HepG2 (cell line): ENCODE data around the gene GPRC5D. TPM values are rescaled to one million over a fixed set of nuclear protein-coding genes. Genes with fewer than 3 reads are reported as not detected.

Experiments used
- ETV5 ChIP-seq: IDR thresholded peaks from 2 replicates; pipeline ENCODE4 v1.6.1; 2018; ENCODE audit warnings: missing biosample characterization, missing genetic modification reagents, inconsistent platforms, borderline replicate concordance
- KLF11 ChIP-seq: IDR thresholded peaks from 2 replicates; pipeline ENCODE4 v1.6.1; 2016; ENCODE audit warnings: missing compliant biosample characterization
- MNT ChIP-seq: fragments of 450-650 bp; IDR thresholded peaks from 2 replicates; pipeline ENCODE4 v1.6.1; 2016
- ZNF180 ChIP-seq: sonication (generic); formaldehyde crosslinking; IDR thresholded peaks from 2 replicates; pipeline ENCODE4 v1.4.0; 2020; ENCODE audit warnings: low read depth, missing genetic modification reagents, borderline replicate concordance
- ZNF337 ChIP-seq: sonication (generic); formaldehyde crosslinking; IDR thresholded peaks from 2 replicates; pipeline ENCODE4 v1.5.1; 2020; ENCODE audit warnings: missing genetic modification reagents, low read depth, mild to moderate bottlenecking, borderline replicate concordance
- ZNF747 ChIP-seq: sonication (generic); formaldehyde crosslinking; IDR thresholded peaks from 2 replicates; pipeline ENCODE4 v1.8.1; 2023; ENCODE audit warnings: missing genetic modification reagents, mild to moderate bottlenecking, borderline replicate concordance
- polyA plus RNA-seq, 8 experiments: library from polyadenylated mRNA; depleted of rRNA in 3 of 8; stranded (reverse) in 7 of 8; unstranded in 1 of 8; fragments of >200 nt; fragmentation: Illumina TruSeq in 4 of 8; extraction: Trizol in 4 of 8; gene quantifications; 2 replicates each; pipeline versions ENCODE4 v1.2.1 to v1.2.3, GENCODE V29; 2011 to 2016; ENCODE audit warnings: low read depth in 4 of 8, missing spikeins in 1 of 8, mixed read lengths in 1 of 8; ENCODE audit not compliant: insufficient read depth in 1 of 8
- total RNA-seq, 5 experiments: library from RNA; depleted of rRNA; stranded (reverse); fragments of >200 nt; fragmentation: Illumina TruSeq; extraction: Trizol; gene quantifications; 2 replicates each; pipeline ENCODE4 v1.2.3, GENCODE V29; 2016; ENCODE audit warnings: low read depth in 1 of 5
- TF ChIP-seq, protein P1 (sequence below): sonication (generic); formaldehyde crosslinking; IDR thresholded peaks from 2 replicates; pipeline ENCODE4 v1.4.0; 2020; ENCODE audit warnings: mild to moderate bottlenecking, missing genetic modification reagents, borderline replicate concordance
- TF ChIP-seq, protein P2 (sequence below): sonication (generic); formaldehyde crosslinking; IDR thresholded peaks from 2 replicates; pipeline ENCODE4 v1.4.0; 2020; ENCODE audit warnings: missing genetic modification reagents
- TF ChIP-seq, protein P3 (sequence below): sonication (generic); formaldehyde crosslinking; IDR thresholded peaks from 2 replicates; pipeline ENCODE4 v1.5.1; 2020; ENCODE audit warnings: mild to moderate bottlenecking, missing genetic modification reagents

The GPRC5D gene
- total and polyA plus RNA-seq, 2 of the 13 experiments (the other 11 are each of a cell fraction or from before 2014, with no cell fraction given): not detected

DNA sequence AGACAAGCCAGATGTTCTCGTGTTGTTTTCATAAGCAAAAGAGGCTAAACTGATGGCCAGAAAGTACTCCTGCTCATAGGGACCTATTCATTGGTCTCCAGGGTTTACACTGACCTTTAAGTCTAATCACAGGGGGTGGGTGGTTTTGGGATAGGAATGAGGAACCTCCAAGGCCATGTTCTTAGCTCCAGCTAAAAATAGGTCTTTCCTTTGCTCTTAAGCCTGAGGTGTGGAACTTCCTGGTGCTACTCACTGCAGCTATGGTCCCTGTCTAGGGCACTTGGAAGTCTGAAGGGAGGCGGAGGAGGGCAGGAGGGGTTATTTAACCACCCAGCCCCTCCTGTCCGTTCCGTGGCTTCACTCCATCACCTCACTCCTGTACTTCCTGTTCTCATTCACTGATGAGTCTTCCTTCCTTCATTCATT lies 42.0 kb downstream of the GPRC5D start (continued):
- TF ChIP-seq, protein P1, sequence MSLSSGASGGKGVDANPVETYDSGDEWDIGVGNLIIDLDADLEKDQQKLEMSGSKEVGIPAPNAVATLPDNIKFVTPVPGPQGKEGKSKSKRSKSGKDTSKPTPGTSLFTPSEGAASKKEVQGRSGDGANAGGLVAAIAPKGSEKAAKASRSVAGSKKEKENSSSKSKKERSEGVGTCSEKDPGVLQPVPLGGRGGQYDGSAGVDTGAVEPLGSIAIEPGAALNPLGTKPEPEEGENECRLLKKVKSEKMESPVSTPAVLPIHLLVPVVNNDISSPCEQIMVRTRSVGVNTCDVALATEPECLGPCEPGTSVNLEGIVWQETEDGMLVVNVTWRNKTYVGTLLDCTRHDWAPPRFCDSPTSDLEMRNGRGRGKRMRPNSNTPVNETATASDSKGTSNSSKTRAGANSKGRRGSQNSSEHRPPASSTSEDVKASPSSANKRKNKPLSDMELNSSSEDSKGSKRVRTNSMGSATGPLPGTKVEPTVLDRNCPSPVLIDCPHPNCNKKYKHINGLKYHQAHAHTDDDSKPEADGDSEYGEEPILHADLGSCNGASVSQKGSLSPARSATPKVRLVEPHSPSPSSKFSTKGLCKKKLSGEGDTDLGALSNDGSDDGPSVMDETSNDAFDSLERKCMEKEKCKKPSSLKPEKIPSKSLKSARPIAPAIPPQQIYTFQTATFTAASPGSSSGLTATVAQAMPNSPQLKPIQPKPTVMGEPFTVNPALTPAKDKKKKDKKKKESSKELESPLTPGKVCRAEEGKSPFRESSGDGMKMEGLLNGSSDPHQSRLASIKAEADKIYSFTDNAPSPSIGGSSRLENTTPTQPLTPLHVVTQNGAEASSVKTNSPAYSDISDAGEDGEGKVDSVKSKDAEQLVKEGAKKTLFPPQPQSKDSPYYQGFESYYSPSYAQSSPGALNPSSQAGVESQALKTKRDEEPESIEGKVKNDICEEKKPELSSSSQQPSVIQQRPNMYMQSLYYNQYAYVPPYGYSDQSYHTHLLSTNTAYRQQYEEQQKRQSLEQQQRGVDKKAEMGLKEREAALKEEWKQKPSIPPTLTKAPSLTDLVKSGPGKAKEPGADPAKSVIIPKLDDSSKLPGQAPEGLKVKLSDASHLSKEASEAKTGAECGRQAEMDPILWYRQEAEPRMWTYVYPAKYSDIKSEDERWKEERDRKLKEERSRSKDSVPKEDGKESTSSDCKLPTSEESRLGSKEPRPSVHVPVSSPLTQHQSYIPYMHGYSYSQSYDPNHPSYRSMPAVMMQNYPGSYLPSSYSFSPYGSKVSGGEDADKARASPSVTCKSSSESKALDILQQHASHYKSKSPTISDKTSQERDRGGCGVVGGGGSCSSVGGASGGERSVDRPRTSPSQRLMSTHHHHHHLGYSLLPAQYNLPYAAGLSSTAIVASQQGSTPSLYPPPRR (CRISPR knock-in tag): no peak
- TF ChIP-seq KLF11 (CRISPR knock-in tag) (no peak), ZNF180 (no peak), ZNF337 (CRISPR knock-in tag) (no peak), MNT (no peak), ZNF747 (CRISPR knock-in tag) (no peak), ETV5 (no peak)
- TF ChIP-seq, protein P2, sequence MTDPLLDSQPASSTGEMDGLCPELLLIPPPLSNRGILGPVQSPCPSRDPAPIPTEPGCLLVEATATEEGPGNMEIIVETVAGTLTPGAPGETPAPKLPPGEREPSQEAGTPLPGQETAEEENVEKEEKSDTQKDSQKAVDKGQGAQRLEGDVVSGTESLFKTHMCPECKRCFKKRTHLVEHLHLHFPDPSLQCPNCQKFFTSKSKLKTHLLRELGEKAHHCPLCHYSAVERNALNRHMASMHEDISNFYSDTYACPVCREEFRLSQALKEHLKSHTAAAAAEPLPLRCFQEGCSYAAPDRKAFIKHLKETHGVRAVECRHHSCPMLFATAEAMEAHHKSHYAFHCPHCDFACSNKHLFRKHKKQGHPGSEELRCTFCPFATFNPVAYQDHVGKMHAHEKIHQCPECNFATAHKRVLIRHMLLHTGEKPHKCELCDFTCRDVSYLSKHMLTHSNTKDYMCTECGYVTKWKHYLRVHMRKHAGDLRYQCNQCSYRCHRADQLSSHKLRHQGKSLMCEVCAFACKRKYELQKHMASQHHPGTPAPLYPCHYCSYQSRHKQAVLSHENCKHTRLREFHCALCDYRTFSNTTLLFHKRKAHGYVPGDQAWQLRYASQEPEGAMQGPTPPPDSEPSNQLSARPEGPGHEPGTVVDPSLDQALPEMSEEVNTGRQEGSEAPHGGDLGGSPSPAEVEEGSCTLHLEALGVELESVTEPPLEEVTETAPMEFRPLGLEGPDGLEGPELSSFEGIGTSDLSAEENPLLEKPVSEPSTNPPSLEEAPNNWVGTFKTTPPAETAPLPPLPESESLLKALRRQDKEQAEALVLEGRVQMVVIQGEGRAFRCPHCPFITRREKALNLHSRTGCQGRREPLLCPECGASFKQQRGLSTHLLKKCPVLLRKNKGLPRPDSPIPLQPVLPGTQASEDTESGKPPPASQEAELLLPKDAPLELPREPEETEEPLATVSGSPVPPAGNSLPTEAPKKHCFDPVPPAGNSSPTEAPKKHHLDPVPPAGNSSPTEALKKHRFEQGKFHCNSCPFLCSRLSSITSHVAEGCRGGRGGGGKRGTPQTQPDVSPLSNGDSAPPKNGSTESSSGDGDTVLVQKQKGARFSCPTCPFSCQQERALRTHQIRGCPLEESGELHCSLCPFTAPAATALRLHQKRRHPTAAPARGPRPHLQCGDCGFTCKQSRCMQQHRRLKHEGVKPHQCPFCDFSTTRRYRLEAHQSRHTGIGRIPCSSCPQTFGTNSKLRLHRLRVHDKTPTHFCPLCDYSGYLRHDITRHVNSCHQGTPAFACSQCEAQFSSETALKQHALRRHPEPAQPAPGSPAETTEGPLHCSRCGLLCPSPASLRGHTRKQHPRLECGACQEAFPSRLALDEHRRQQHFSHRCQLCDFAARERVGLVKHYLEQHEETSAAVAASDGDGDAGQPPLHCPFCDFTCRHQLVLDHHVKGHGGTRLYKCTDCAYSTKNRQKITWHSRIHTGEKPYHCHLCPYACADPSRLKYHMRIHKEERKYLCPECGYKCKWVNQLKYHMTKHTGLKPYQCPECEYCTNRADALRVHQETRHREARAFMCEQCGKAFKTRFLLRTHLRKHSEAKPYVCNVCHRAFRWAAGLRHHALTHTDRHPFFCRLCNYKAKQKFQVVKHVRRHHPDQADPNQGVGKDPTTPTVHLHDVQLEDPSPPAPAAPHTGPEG: no peak
- TF ChIP-seq, protein P3, sequence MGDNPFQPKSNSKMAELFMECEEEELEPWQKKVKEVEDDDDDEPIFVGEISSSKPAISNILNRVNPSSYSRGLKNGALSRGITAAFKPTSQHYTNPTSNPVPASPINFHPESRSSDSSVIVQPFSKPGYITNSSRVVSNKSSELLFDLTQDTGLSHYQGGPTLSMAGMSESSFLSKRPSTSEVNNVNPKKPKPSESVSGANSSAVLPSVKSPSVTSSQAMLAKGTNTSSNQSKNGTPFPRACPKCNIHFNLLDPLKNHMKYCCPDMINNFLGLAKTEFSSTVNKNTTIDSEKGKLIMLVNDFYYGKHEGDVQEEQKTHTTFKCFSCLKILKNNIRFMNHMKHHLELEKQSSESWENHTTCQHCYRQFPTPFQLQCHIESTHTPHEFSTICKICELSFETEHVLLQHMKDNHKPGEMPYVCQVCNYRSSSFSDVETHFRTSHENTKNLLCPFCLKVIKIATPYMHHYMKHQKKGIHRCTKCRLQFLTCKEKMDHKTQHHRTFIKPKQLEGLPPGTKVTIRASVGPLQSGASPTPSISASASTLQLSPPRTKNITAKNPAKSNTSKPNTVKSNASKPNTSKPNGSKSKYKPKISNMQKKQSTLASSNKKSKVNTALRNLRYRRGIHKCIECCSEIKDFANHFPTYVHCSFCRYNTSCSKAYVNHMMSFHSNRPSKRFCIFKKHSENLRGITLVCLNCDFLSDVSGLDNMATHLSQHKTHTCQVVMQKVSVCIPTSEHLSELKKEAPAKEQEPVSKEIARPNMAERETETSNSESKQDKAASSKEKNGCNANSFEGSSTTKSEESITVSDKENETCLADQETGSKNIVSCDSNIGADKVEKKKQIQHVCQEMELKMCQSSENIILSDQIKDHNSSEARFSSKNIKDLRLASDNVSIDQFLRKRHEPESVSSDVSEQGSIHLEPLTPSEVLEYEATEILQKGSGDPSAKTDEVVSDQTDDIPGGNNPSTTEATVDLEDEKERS (CRISPR knock-in tag): no peak
